K562 (cell line): ENCODE data around the gene HSPA1B. TPM values are rescaled to one million over a fixed set of nuclear protein-coding genes. Genes with fewer than 3 reads are reported as not detected.

Source experiments
- ARHGAP35 ChIP-seq: fragments of 450-650 bp; IDR thresholded peaks from 2 replicates; pipeline ENCODE4 v1.6.1; 2018; ENCODE audit not compliant: partially characterized antibody
- CCNT2 ChIP-seq: IDR thresholded peaks from 2 replicates; pipeline ENCODE4 v1.6.1; 2011; ENCODE audit warnings: borderline replicate concordance, low read depth, mild to moderate bottlenecking, moderate library complexity, mixed read lengths, low read length; ENCODE audit not compliant: insufficient read length; ENCODE audit errors: extremely low read depth
- DPF2 ChIP-seq: fragments of 450-650 bp; IDR thresholded peaks from 2 replicates; pipeline ENCODE4 v1.6.1; 2016
- EP400 ChIP-seq: fragments of 450-650 bp; IDR thresholded peaks from 2 replicates; pipeline ENCODE4 v1.6.1; 2017; ENCODE audit warnings: antibody characterized with exemption, mild to moderate bottlenecking, moderate library complexity
- FOXA1 ChIP-seq: fragments of 450-650 bp; IDR thresholded peaks from 2 replicates; pipeline ENCODE4 v1.6.1; 2016; ENCODE audit warnings: mild to moderate bottlenecking, borderline replicate concordance
- GMEB1 ChIP-seq: fragments of 250-450 bp; sonication (Bioruptor Pico); IDR thresholded peaks from 2 replicates; pipeline ENCODE4 v1.4.0; 2020; ENCODE audit warnings: mild to moderate bottlenecking
- KDM5B ChIP-seq: fragments of 200-600 bp; sonication (generic); IDR thresholded peaks from 2 replicates; pipeline ENCODE4 v1.6.1; 2012; ENCODE audit warnings: low read depth, mild to moderate bottlenecking, moderate library complexity, low read length, control low read depth, inconsistent platforms; ENCODE audit not compliant: insufficient replicate concordance
- NUFIP1 ChIP-seq: fragments of 450-650 bp; IDR thresholded peaks from 2 replicates; pipeline ENCODE4 v1.6.1; 2018; ENCODE audit not compliant: partially characterized antibody
- PTTG1 ChIP-seq: fragments of 450-650 bp; IDR thresholded peaks from 2 replicates; pipeline ENCODE4 v1.6.1; 2016; ENCODE audit warnings: low read depth, mild to moderate bottlenecking, missing genetic modification characterization, missing compliant biosample characterization
- RNF219 ChIP-seq: fragments of 250-450 bp; sonication (Bioruptor Pico); IDR thresholded peaks from 2 replicates; pipeline ENCODE4 v1.5.0; 2022; ENCODE audit warnings: mild to moderate bottlenecking
- SRSF7 ChIP-seq: fragments of 200-400 bp; formaldehyde crosslinking; optimal IDR thresholded peaks from 2 replicates; pipeline ENCODE3; 2017; ENCODE audit warnings: mild to moderate bottlenecking, low read depth, low read length
- THAP7 ChIP-seq: fragments of 250-450 bp; sonication (Bioruptor Pico); IDR thresholded peaks from 2 replicates; pipeline ENCODE4 v1.5.0; 2021
- USF2 ChIP-seq: sonication (generic); formaldehyde crosslinking; IDR thresholded peaks from 2 replicates; pipeline ENCODE4 v1.5.0; 2020; ENCODE audit warnings: missing genetic modification reagents
- XRCC5 ChIP-seq: fragments of 200-400 bp; formaldehyde crosslinking; IDR thresholded peaks from 2 replicates; pipeline ENCODE4 v1.6.1; 2017; ENCODE audit warnings: low read depth, mild to moderate bottlenecking, low read length
- ZNF224 ChIP-seq: sonication (generic); formaldehyde crosslinking; IDR thresholded peaks from 2 replicates; pipeline ENCODE4 v1.8.0; 2022; ENCODE audit warnings: mild to moderate bottlenecking, missing genetic modification reagents
- ZNF24 ChIP-seq: fragments of 450-650 bp; IDR thresholded peaks from 2 replicates; pipeline ENCODE4 v1.6.1; 2016
- ZNF583 ChIP-seq: fragments of 250-450 bp; sonication (Bioruptor Pico); IDR thresholded peaks from 2 replicates; pipeline ENCODE4 v1.4.0; 2020
- ZNF717 ChIP-seq: fragments of 250-450 bp; sonication (Bioruptor Pico); IDR thresholded peaks from 2 replicates; pipeline ENCODE4 v1.5.0; 2021
- polyA plus RNA-seq, 8 experiments: library from polyadenylated mRNA; depleted of rRNA in 4 of 8; stranded (reverse) in 5 of 8; unstranded in 3 of 8; fragments of >200 nt; fragmentation: Nextera tagmentation in 2 of 8; fragmentation: Illumina TruSeq in 1 of 8; extraction: Ambion mirVana in 2 of 8; extraction: Trizol in 1 of 8; gene quantifications; 2 replicates each; pipeline versions ENCODE4 v1.2.1 to v1.2.3, GENCODE V29; 2011 to 2014; ENCODE audit warnings: inconsistent platforms in 1 of 8, missing spikeins in 1 of 8
- total RNA-seq, 7 experiments: library from RNA; depleted of rRNA in 6 of 7; stranded (reverse); fragments of >200 nt in 6 of 7; fragmentation: Illumina TruSeq in 2 of 7; extraction: Trizol in 2 of 7; gene quantifications; 2 replicates each; pipeline versions ENCODE4 v1.2.1 to v1.2.3, GENCODE V29; 2011 to 2021; ENCODE audit warnings: low replicate concordance in 1 of 7

Gene HSPA1B
- total and polyA plus RNA-seq, 9 of the 15 experiments (the other 6 are each of a cell fraction or from before 2014, with no cell fraction given): 0.27 to 227 (median 51.2) TPM

- TF ChIP-seq XRCC5 (peak; percentile 47; the same call in 1 of the 2 replicates), THAP7 (CRISPR knock-in tag) (peak; percentile 80; the same call in 1 of the 2 replicates), USF2 (no peak), ARHGAP35 (peak; percentile 55), EP400 (no peak), ZNF583 (CRISPR knock-in tag) (peak; percentile 94), SRSF7 (no peak), PTTG1 (tag) (no peak), DPF2 (no peak), ZNF224 (CRISPR knock-in tag) (no peak), ZNF24 (no peak), ZNF717 (CRISPR knock-in tag) (no peak), RNF219 (CRISPR knock-in tag) (no peak), FOXA1 (no peak), NUFIP1 (no peak), GMEB1 (CRISPR knock-in tag) (no peak), KDM5B (peak; percentile 100), CCNT2 (peak; percentile 80)
Measured at GRCh38 chr6:31827286-31828079, at the start of gene HSPA1B (continued).
